HG03060 (cell line): ENCODE data around the gene CCDC40.

Experiments
- ATAC-seq: cut with Tn5 transposase; IDR thresholded peaks from one replicate; pipeline ENCODE4 v1.9.1; 2021; ENCODE audit warnings: low read depth, moderate number of reproducible peaks; ENCODE audit not compliant: unreplicated experiment

CCDC40 gene

GRCh38 chr17:80000981-80001775, 35.3 kb upstream of the CCDC40 start:
- no peak for ATAC-seq

GRCh38 chr17:80002070-80002641, 34.3 kb upstream of the CCDC40 start:
- ATAC-seq, result no peak

GRCh38 chr17:80002690-80003490, 33.6 kb upstream of the CCDC40 start:
- ATAC-seq, result no peak

GRCh38 chr17:80003969-80004368, 32.5 kb upstream of the CCDC40 start:
- ATAC-seq, result no peak

- no peak for ATAC-seq
Observed at GRCh38 chr17:80005360-80006338, 30.8 kb upstream of the CCDC40 start.

GRCh38 chr17:80006339-80006720, 30.1 kb upstream of the CCDC40 start:
- ATAC-seq, result no peak

GRCh38 chr17:80006811-80007752, 29.4 kb upstream of the CCDC40 start:
- no peak for ATAC-seq

GRCh38 chr17:80007939-80008338, 28.5 kb upstream of the CCDC40 start:
- no peak for ATAC-seq

GRCh38 chr17:80008383-80008840, 28.0 kb upstream of the CCDC40 start:
- no peak for ATAC-seq

GRCh38 chr17:80008848-80009247, 27.6 kb upstream of the CCDC40 start:
- no peak for ATAC-seq

- no peak for ATAC-seq
Observed at GRCh38 chr17:80009391-80010282, 26.8 kb upstream of the CCDC40 start.

GRCh38 chr17:80010283-80010858, 26.1 kb upstream of the CCDC40 start:
- ATAC-seq, result no peak

GRCh38 chr17:80011989-80012555, 24.4 kb upstream of the CCDC40 start:
- ATAC-seq, result no peak

GRCh38 chr17:80012765-80013741, 23.4 kb upstream of the CCDC40 start:
- ATAC-seq, result no peak

GRCh38 chr17:80017226-80018010, 19.0 kb upstream of the CCDC40 start:
- no peak for ATAC-seq
